H1 (cell line): ENCODE results near the gene GULP1. TPM values are rescaled to one million over a fixed set of nuclear protein-coding genes. Genes with fewer than 3 reads are reported as not detected.

Experiments
- CTCF ChIA-PET: fragments of 300-600 bp; sonication (Branson Sonifier 250); formaldehyde crosslinking; loops from one replicate; lab custom pipeline; 2021; ENCODE audit not compliant: partially characterized antibody; lab: Charles Lee
- POLR2A ChIA-PET: fragments of 300-600 bp; sonication (Branson Sonifier 250); formaldehyde crosslinking; loops from one replicate; lab custom pipeline; 2021; ENCODE audit warnings: inconsistent platforms; ENCODE audit not compliant: partially characterized antibody; lab: Charles Lee
- DNase-seq, 2 experiments: peaks; one replicate each; pipeline versions ENCODE4 v3.0.0 to v3.0.0-alpha.2; 2010 to 2022; ENCODE audit warnings: low spot score in 2 of 2, low read depth in 1 of 2, mixed read lengths in 1 of 2
- FAIRE-seq: peaks from 2 replicates; lab custom pipeline; 2011; peaks lifted over from hg19 to GRCh38; lab: Jason Lieb, UNC
- H2AFZ ChIP-seq: 2 replicates; pipeline ENCODE4 v1.8.1; 2012; ENCODE audit warnings: low read length, inconsistent platforms
- H2AK5ac ChIP-seq: 2 replicates; pipeline ENCODE4 v1.6.1; 2013; ENCODE audit warnings: low read depth, low read length
- H2BK120ac ChIP-seq: replicated peaks from 2 replicates; pipeline ENCODE3; 2013; ENCODE audit warnings: low read depth, low read length, inconsistent platforms
- H2BK12ac ChIP-seq: 2 replicates; pipeline ENCODE4 v1.6.1; 2013; ENCODE audit warnings: low read depth, low read length
- H2BK15ac ChIP-seq: 2 replicates; pipeline ENCODE4 v1.6.1; 2013; ENCODE audit warnings: low read length
- H2BK20ac ChIP-seq: 2 replicates; pipeline ENCODE4 v1.6.1; 2013; ENCODE audit warnings: low read length
- H2BK5ac ChIP-seq: 2 replicates; pipeline ENCODE4 v1.6.1; 2013; ENCODE audit warnings: low read depth, low read length
- H3K14ac ChIP-seq: 2 replicates; pipeline ENCODE4 v1.6.1; 2013; ENCODE audit warnings: inconsistent platforms; ENCODE audit not compliant: insufficient read length
- H3K18ac ChIP-seq: 2 replicates; pipeline ENCODE4 v1.6.1; 2013; ENCODE audit warnings: low read length; ENCODE audit errors: extremely low read depth
- H3K23ac ChIP-seq: 2 replicates; pipeline ENCODE4 v1.6.1; 2013; ENCODE audit warnings: inconsistent platforms; ENCODE audit not compliant: insufficient read length
- H3K23me2 ChIP-seq: 2 replicates; pipeline ENCODE4 v1.6.1; 2013; ENCODE audit warnings: low read depth, low read length
- H3K27ac ChIP-seq: 2 replicates; pipeline ENCODE4 v1.6.1; 2011; ENCODE audit warnings: low read depth, low read length, inconsistent platforms
- H3K27me3 ChIP-seq, 4 experiments: replicated peaks in 1 of 4; 1 replicate in 1 of 4; 2 replicates in 3 of 4; pipeline versions ENCODE4 v1.6.1 to v1.8.1; 2011 to 2013; ENCODE audit warnings: low read length in 3 of 4, mild to moderate bottlenecking in 3 of 4, inconsistent platforms in 2 of 4, mixed read lengths in 2 of 4, moderate library complexity in 1 of 4; ENCODE audit not compliant: control insufficient read depth in 3 of 4, insufficient read depth in 3 of 4; ENCODE audit errors: extremely low read depth in 1 of 4
- H3K36me3 ChIP-seq, 4 experiments: 2 replicates each; pipeline versions ENCODE4 v1.6.1 to v1.8.1; 2011 to 2013; ENCODE audit warnings: mild to moderate bottlenecking in 4 of 4, low read length in 3 of 4, moderate library complexity in 2 of 4, control low read depth in 1 of 4, inconsistent platforms in 1 of 4; ENCODE audit not compliant: insufficient read depth in 4 of 4, control insufficient read depth in 2 of 4
- H3K4ac ChIP-seq: replicated peaks from 2 replicates; pipeline ENCODE3; 2013; ENCODE audit warnings: low read length, low read depth, mixed read lengths, inconsistent platforms; ENCODE audit not compliant: insufficient read length
- H3K4me1 ChIP-seq, 4 experiments: replicated peaks in 1 of 4; 1 replicate in 1 of 4; 2 replicates in 3 of 4; pipeline versions ENCODE4 v1.6.1 to v1.8.1; 2011 to 2013; ENCODE audit warnings: low read length in 3 of 4, inconsistent platforms in 2 of 4, mixed read lengths in 1 of 4; ENCODE audit not compliant: insufficient read depth in 4 of 4, control insufficient read depth in 3 of 4
- H3K4me2 ChIP-seq, 2 experiments: 2 replicates each; pipeline versions ENCODE4 v1.6.1 to v1.8.1; 2011 to 2013; ENCODE audit warnings: low read depth in 2 of 2, low read length in 2 of 2, control low read depth in 1 of 2, inconsistent platforms in 1 of 2, mild to moderate bottlenecking in 1 of 2; ENCODE audit not compliant: insufficient read depth in 1 of 2
- H3K4me3 ChIP-seq, 4 experiments: fragments of 200-600, 300-600 bp in 1 of 4; sonication (generic), shearing (Covaris generic), sonication (Bioruptor Twin) in 1 of 4; 2 replicates each; pipeline versions ENCODE4 v1.5.1 to v1.8.1; 2011 to 2016; ENCODE audit warnings: low read length in 4 of 4, low read depth in 3 of 4, control low read depth in 2 of 4, inconsistent platforms in 2 of 4, mild to moderate bottlenecking in 2 of 4, mixed read lengths in 1 of 4, moderate library complexity in 1 of 4; ENCODE audit not compliant: insufficient read depth in 2 of 4; ENCODE audit errors: extremely low read depth in 1 of 4
- H3K56ac ChIP-seq: replicated peaks from 2 replicates; pipeline ENCODE3; 2013; ENCODE audit warnings: low read depth, mild to moderate bottlenecking, mixed read lengths, low read length, inconsistent platforms; ENCODE audit not compliant: insufficient read length
- H3K79me1 ChIP-seq: 2 replicates; pipeline ENCODE4 v1.6.1; 2013; ENCODE audit warnings: low read depth, low read length, control low read depth
- H3K79me2 ChIP-seq, 2 experiments: 2 replicates each; pipeline versions ENCODE4 v1.6.1 to v1.8.1; 2012 to 2013; ENCODE audit warnings: low read length in 2 of 2, mild to moderate bottlenecking in 2 of 2, inconsistent platforms in 1 of 2; ENCODE audit not compliant: insufficient read depth in 2 of 2, control insufficient read depth in 1 of 2
- H3K9ac ChIP-seq, 4 experiments: replicated peaks in 1 of 4; 1 replicate in 1 of 4; 2 replicates in 3 of 4; pipeline versions ENCODE4 v1.6.1 to v1.8.1; 2011 to 2013; ENCODE audit warnings: low read depth in 3 of 4, low read length in 3 of 4, control low read depth in 2 of 4, mild to moderate bottlenecking in 2 of 4, moderate library complexity in 2 of 4, inconsistent platforms in 1 of 4; ENCODE audit errors: extremely low read depth in 1 of 4
- H3K9me3 ChIP-seq, 2 experiments: 2 replicates each; pipeline versions ENCODE4 v1.6.1 to v1.8.1; 2012 to 2013; ENCODE audit warnings: mild to moderate bottlenecking in 2 of 2, moderate library complexity in 2 of 2, control low read depth in 1 of 2, inconsistent platforms in 1 of 2, low read depth in 1 of 2, low read length in 1 of 2, mixed read lengths in 1 of 2; ENCODE audit not compliant: insufficient read depth in 2 of 2
- H4K20me1 ChIP-seq, 2 experiments: replicated peaks in 1 of 2; 2 replicates each; pipeline versions ENCODE3 to v1.8.1; 2011 to 2013; ENCODE audit warnings: inconsistent platforms in 2 of 2, low read length in 2 of 2, mild to moderate bottlenecking in 1 of 2; ENCODE audit not compliant: insufficient read depth in 2 of 2, control insufficient read depth in 1 of 2
- H4K5ac ChIP-seq: 2 replicates; pipeline ENCODE4 v1.6.1; 2013; ENCODE audit warnings: low read length, low read depth, mixed read lengths, inconsistent platforms; ENCODE audit not compliant: insufficient read length
- H4K8ac ChIP-seq: 2 replicates; pipeline ENCODE4 v1.8.0; 2013; ENCODE audit warnings: mild to moderate bottlenecking, moderate library complexity, low read length, inconsistent platforms; ENCODE audit not compliant: insufficient read depth; ENCODE audit errors: extremely low read depth
- H4K91ac ChIP-seq: replicated peaks from 2 replicates; pipeline ENCODE3; 2013; ENCODE audit warnings: low read length, mixed read lengths, inconsistent platforms; ENCODE audit not compliant: insufficient read length
- CEBPB ChIP-seq: IDR thresholded peaks from 2 replicates; pipeline ENCODE4 v1.6.1; 2012; ENCODE audit warnings: low read depth, low read length
- EP300 ChIP-seq, 2 experiments: IDR thresholded peaks; 1 replicate in 1 of 2; 2 replicates in 1 of 2; pipeline ENCODE4 v1.6.1; 2011 to 2012; ENCODE audit warnings: low read depth in 2 of 2, low read length in 2 of 2, mild to moderate bottlenecking in 2 of 2, borderline replicate concordance in 1 of 2, inconsistent platforms in 1 of 2, moderate library complexity in 1 of 2
- HDAC6 ChIP-seq: IDR thresholded peaks from one replicate; pipeline ENCODE4 v1.7.1; 2012; ENCODE audit warnings: low read depth, mild to moderate bottlenecking, inconsistent platforms, low read length, moderate library complexity
- MAFK ChIP-seq: IDR thresholded peaks from 2 replicates; pipeline ENCODE4 v1.6.1; 2012; ENCODE audit warnings: low read depth, mild to moderate bottlenecking, improper control_type of control experiment, low read length
- POLR2AphosphoS5 ChIP-seq: IDR thresholded peaks from 2 replicates; pipeline ENCODE4 v1.6.1; 2011; ENCODE audit warnings: low read depth, low read length
- RAD21 ChIP-seq, 2 experiments: IDR thresholded peaks in 1 of 2; conservative IDR thresholded peaks in 1 of 2; 2 replicates each; pipeline ENCODE4 v1.6.1; 2011; ENCODE audit warnings: low read depth in 2 of 2, low read length in 2 of 2, improper control_type of control experiment in 1 of 2, inconsistent platforms in 1 of 2, mild to moderate bottlenecking in 1 of 2, moderate library complexity in 1 of 2
- RNF2 ChIP-seq: fragments of 200-900, 300-1000 bp; sonication (generic); IDR thresholded peaks from 2 replicates; pipeline ENCODE4 v1.7.1; 2016; ENCODE audit warnings: borderline replicate concordance, low read depth, mild to moderate bottlenecking, antibody characterized with exemption, low read length; ENCODE audit not compliant: poor library complexity, severe bottlenecking; ENCODE audit errors: missing control alignments
- RXRA ChIP-seq: IDR thresholded peaks from 2 replicates; pipeline ENCODE4 v1.6.1; 2011; ENCODE audit warnings: low read depth, mild to moderate bottlenecking, low read length, moderate library complexity; ENCODE audit not compliant: insufficient read depth
- SRF ChIP-seq: IDR thresholded peaks from 2 replicates; pipeline ENCODE4 v1.6.1; 2011; ENCODE audit warnings: mild to moderate bottlenecking, low read depth, low read length, moderate library complexity
- TCF12 ChIP-seq: IDR thresholded peaks from 2 replicates; pipeline ENCODE4 v1.6.1; 2011; ENCODE audit warnings: low read depth, mild to moderate bottlenecking, low read length
- WGBS, 2 experiments: shearing (Covaris generic) in 1 of 2; methylation state at CpG; one replicate each; pipeline versions ENCODE4 v1.1.6 to v1.1.7; 2013 to 2015; ENCODE audit warnings: low lambda C conversion rate in 2 of 2, mixed read lengths in 2 of 2, inconsistent platforms in 1 of 2, low coverage in 1 of 2, missing lambda C conversion rate in 1 of 2; ENCODE audit not compliant: insufficient replicate concordance in 2 of 2, insufficient coverage in 1 of 2, insufficient read length in 1 of 2; ENCODE audit errors: extremely low coverage in 1 of 2, missing lambda C conversion rate in 1 of 2; 5-methylcytosine and 5-hydroxymethylcytosine counted together
- polyA plus RNA-seq, 7 experiments: library from polyadenylated mRNA; depleted of rRNA in 3 of 7; stranded (reverse) in 5 of 7; unstranded in 2 of 7; fragments of >200 nt in 5 of 7; fragments of 200-250 nt in 2 of 7; gene quantifications; 1 replicate in 5 of 7; 2 replicates in 1 of 7; 4 replicates in 1 of 7; pipeline versions ENCODE4 v1.2.1 to v1.2.3, GENCODE V29; 2011 to 2013; ENCODE audit warnings: missing spikeins in 2 of 7, mixed read lengths in 2 of 7
- total RNA-seq: library from RNA; stranded (reverse); fragmentation: NEBNext Ultra II Directional; extraction: Animal tissue kit (Norgen Biotek cat#: 25700); gene quantifications from 2 replicates; pipeline ENCODE4 v1.2.1, GENCODE V29; 2021
- TF ChIP-seq, protein P1 (sequence below): IDR thresholded peaks from 2 replicates; pipeline ENCODE4 v1.6.1; 2012; ENCODE audit warnings: low read length, inconsistent platforms

GULP1 gene
- total and polyA plus RNA-seq, 2 of the 8 experiments (the other 6 are each of a cell fraction or from before 2014, with no cell fraction given) = 69.7 to 139 TPM

DNA sequence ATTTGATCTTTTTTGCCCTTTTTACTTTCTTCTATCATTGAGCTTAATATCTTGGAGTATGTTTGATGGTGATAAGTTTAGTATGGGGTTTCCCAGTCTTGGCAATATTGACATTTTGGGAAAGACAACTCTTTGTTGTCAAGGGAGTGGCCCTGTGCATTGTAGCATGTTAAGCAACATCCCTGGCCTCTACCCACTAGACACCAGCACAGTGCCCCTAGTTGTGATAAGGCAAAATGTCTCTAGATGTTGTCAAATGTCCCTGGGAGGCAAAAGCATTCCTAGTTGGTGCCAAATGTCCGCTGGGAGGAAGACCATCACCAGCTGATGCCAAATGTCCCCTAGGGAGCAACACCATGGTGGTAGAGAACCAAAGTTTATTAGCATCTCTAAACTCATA lies 28.2 kb downstream of the GULP1 start:
- Histone ChIP-seq H2BK20ac (no peak overlapping the region), H2AK5ac (no peak overlapping the region), H3K23me2 (no peaks in the 10 kb centered on the region; the same call in 1 of the 2 replicates), H2BK15ac (no peak overlapping the region), H4K8ac (no peak overlapping the region), H2AFZ (no peak overlapping the region), H3K23ac (no peak overlapping the region), H3K79me1 (0 out of 2 replicates have a peak, but pooled peaks cover 3% of the 10 kb centered on the region), H4K5ac (no peak overlapping the region), H3K4me3 (no peak overlapping the region), H3K79me2 (peaks cover 9 to 100% of the 10 kb centered on the region in 2 experiments), H3K4me2 (no peak overlapping the region), H4K91ac (no peak overlapping the region), H3K36me3 (no peaks in the 10 kb centered on the region), H3K4ac (no peak overlapping the region), H3K9ac (no peak overlapping the region), H2BK120ac (no peak overlapping the region), H3K27me3 (no peaks in the 10 kb centered on the region), H2BK12ac (no peak overlapping the region), H2BK5ac (no peak overlapping the region), H3K27ac (no peak overlapping the region), H4K20me1 (peaks cover 2% of the 10 kb centered on the region in 2 experiments), H3K18ac (no peak overlapping the region), H3K9me3 (no peaks in the 10 kb centered on the region), H3K4me1 (peaks cover 0 to 11% (median 8%) of the 10 kb centered on the region in 4 experiments; a peak in 5 of 7 replicates), H3K14ac (no peak overlapping the region), H3K56ac (no peak overlapping the region)
- POLR2A ChIA-PET = interaction anchor here (1.8 to 3.3 kb wide), 4 partner anchors 11 to 27 kb away, joined by 7 to 20 read pairs (median 12); partner anchors contain the start of gene GULP1
- FAIRE-seq (peak; percentile 36), DNase-seq (no peak)
- CTCF ChIA-PET = interaction anchor here (0.9 to 2.3 kb wide), 19 partner anchors 10 to 197 kb away, joined by 3 to 22 read pairs (median 5); partner anchors contain the start of gene GULP1
- 95% methylated on average over 1 of the region's 1 CpG; no CpG with 5 or more reads in 1 of the 2 experiments for WGBS, 2 experiments
- no peak for TF ChIP-seq MAFK
- no peak for TF ChIP-seq RXRA
- no peak for TF ChIP-seq TCF12
- TF ChIP-seq HDAC6 = no peak
- TF ChIP-seq EP300 (IDR thresholded peaks at IDR 0.05; ENCODE audit: borderline replicate concordance in 1 of 2, low read depth in 2 of 2, low read length in 2 of 2) = no peak
- peak; percentile 18 to 45; a peak in 2 of 4 replicates for TF ChIP-seq RAD21 (IDR thresholded peaks at IDR 0.05 in 1 of 2, conservative IDR thresholded peaks at IDR 0.05 in 1 of 2; ENCODE audit: low read depth in 2 of 2, low read length in 2 of 2)
- no peak for TF ChIP-seq SRF
- no peak for TF ChIP-seq POLR2AphosphoS5
- TF ChIP-seq CEBPB = peak; percentile 76
- TF ChIP-seq, protein P1, sequence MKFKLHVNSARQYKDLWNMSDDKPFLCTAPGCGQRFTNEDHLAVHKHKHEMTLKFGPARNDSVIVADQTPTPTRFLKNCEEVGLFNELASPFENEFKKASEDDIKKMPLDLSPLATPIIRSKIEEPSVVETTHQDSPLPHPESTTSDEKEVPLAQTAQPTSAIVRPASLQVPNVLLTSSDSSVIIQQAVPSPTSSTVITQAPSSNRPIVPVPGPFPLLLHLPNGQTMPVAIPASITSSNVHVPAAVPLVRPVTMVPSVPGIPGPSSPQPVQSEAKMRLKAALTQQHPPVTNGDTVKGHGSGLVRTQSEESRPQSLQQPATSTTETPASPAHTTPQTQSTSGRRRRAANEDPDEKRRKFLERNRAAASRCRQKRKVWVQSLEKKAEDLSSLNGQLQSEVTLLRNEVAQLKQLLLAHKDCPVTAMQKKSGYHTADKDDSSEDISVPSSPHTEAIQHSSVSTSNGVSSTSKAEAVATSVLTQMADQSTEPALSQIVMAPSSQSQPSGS = no peak
- no peak for TF ChIP-seq RNF2
